Measurements from ENCODE around the gene MXD4.
"Not testable (repeated sequence)": the region's sequence is repeated elsewhere in the genome, so short reads cannot be mapped to it uniquely, and the experiment has no call there.

MXD4 gene

DNA sequence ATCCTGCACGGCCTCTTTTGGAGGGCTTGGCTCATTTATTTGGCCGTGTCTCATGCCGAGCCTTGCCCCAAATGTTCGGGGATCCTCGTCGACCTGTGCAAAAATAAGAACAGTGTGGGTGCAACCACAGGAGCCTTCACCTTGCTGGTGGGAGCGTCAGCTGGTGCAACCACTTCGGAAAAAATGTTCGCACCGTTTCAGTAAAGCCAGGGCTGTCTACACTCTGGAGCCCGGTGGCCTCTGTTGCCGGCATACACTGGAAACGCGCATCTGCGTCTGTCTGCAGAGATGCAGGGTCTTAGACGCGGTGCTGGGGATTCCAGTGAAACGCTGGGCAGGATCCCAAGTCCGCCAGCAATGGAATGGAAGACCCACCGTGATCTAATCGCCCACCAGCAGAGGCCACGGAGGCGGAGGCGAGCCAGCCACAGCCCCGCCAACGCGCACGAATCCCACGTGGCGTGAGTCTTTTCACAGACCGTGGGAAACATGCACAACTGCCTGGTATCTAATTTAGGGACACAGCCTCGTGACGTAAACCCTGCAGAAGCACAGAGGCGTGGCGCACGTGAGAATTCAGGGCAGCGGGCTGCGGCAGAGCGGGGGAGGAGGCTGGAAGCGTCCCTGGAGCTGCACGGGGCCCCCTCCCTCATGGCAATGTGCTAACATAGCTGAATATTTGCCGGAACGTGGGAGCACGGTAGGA, 13.8 kb upstream of the MXD4 start:
- no peak for DNase-seq (ENCODE audit: low spot score)

DNA sequence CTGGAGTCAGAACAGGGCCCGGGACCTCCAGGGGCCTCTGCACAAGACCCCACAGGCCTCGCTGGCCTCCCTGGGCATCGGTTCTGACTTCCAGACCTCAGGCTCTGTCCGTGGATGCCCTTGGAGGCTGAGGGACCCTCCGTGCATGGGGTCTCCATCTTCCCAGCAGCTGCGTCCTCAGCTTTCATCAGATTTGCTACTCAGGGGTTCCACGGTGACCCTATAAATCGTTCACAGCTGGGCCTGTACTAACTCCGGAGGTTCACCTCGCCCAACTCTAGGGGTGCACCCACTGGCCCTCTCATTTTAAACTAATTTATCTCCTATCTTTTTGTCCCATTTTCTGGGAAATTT, 13.1 kb upstream of the MXD4 start:
- not testable (repeated sequence) for DNase-seq (ENCODE audit: low spot score)

DNA sequence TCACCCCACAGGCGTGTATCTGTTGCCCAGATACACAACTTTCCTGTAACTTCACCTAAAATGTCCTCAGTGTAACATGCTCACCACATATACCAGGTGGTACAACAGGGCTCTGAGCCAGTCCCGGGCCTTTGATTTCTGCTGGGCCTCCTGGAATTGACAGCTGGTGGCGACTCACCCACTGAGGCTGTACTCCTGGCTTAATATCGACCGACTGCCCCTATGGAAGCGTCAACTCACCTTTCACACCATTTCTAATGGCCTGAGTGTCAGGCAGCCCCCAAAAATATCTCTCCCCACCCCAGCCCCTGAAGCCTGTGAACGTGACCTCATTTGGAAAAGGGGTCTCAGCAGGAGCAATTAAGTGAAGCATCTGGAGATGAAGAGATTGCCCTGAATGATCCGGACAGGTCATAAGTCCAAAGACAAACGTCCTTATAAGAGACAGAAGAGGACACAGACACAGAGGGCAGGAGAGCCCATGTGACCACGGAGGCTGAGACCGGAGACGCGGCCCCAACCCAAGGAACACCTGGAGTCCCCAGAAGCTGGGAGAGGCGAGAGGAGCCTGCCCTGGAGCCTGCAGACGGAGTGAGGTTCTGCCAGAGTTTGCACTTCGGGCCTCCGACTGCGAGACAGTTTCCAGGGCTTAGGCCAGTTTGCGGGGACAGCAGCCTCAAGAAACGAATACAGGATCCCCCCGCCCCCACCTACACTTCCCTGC, 12.6 kb upstream of the MXD4 start:
- no peak for DNase-seq (ENCODE audit: low spot score)

DNA sequence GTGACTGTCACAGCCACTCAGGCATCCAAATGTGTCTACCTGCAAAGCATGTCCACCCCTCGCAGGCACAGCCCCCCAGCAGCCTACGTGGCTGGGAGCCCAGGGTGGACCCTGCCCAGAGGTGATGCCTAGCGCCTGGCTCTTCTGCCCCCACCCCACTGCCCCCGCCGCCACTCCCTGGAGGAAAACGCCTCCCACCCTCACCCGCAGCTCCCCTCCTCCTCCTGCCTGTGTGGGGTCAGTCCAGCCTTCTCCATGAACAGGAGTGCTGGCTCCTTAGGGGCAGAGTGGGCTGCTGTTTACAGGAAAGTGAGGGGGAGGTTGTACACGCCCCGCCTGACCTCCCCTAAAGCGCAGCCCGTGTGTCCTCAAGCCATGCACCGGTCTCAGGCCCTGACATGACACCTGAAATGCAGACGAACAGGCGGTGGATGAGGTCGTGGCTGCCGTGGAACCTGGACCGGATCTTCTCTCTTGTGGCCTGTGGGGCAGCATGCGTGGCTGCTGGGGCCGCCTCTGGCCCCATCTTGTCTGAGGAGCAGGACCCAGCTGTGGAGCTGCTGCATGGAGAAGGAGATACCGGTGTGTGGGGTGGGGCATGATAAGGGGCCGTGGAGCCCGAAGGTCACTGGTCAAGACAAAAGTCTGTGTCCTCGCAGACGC, 11.9 kb upstream of the MXD4 start:
- no peak for DNase-seq (ENCODE audit: low spot score)

DNA sequence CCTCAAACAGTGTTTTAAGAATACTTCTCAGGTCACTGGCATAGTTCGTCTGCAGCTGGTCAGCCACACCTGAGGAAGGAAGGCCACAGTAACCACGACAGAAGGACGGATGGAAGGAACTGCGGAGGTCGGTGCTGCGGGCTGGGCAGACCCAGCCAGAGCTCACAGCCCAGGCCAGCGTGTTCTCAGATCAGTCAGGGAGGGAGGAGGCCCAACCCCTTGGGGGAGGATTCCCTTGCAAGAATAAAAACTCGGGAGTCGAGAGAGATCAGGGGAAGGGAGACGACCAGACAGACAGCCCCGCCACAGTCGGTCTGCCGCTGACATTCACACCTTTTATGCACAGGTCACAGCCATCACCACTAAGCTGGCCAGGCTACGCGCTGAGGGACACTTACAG, 11.3 kb upstream of the MXD4 start:
- DNase-seq (ENCODE audit: low spot score) = no peak

DNA sequence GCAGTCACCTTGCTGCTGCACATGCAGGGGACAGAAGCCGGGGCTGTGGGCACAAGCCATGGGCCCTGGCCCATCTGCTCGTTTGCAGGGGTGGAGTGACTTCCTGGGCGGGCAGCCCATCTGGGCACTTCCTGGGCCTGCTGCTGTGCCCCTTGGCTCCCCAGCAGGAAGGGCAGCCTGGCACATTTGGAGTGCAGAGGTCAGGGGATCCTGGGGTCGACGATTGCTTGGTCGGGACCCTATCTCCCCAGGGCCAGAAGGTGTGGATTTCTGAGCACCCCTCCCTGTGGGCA, 10.9 kb upstream of the MXD4 start:
- no peak for DNase-seq (ENCODE audit: low spot score)

DNA sequence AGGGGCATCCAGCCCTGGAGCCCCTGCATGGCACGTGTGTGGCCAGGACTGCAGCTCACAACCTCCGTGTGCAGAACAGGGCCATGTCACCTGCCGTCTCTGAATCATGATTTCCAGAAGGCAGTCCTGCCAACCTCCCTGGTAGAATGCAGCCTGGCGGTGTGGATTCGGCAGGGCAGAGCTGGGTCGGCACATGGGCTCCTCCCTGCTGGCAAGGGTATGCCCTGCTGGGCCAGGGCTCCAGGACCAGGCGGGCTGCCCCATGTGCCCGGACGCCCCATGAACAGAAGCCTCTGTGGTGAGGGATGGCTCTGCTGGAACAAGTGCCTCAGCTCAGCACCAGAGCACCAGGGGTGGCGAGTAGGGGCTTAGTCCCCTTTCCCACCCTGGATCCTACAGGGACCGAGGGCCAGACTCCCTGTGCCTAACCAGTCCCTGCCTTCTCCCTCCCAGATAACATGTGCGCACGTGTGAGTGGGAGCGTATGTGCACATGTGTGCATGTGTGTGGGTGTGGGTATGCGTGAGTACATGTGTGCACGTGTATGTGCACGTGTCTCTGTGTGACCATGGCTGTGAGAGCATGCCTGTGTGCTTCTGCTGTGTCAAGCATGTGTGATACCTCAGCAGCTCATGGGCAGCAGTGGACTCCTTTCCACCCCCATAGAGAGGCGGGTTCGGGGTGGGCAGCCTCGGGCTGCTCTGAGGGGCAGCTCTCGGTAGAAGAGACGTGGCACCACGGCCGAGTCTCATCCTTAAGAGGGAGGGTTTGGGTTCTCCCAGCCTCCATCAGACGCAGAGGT, 10.3 kb upstream of the MXD4 start:
- DNase-seq (ENCODE audit: low spot score) = no peak

DNA sequence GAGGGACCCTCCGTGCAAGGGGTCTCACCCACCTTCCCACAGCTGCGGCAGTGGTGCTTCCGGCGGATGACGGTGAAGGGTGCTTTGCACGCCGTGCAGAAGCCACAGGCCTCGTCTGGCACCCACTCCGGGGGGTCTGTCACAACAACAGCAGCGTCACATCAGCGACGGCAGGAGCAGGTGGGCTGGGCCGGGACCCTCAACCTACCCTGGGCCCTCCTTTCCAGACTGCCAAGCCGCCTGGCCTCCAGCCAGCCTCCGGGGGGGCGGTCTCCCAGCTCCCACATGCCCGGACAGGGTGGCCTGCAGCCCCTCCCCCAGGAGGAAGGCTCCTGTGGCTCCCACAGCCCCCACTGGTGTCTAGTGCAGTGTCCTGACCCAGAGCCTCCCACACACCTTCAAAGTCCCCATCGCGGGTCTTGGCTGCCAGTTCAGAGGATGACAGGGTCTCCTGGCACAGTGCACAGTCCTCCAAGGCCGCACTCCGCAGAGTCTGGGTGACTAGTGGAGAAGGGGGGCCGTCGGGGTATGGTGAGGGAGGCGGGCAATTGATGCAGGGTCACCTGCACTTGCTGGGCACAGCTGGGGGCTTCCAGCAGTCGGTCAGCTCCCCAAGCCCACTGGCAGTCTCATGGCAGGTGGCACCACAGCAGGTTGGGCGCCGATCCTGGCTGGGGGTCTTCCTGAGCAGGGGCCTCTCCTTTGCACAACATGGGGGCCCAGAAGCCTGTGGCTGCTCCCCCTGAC, 9.5 kb upstream of the MXD4 start:
- DNase-seq (ENCODE audit: low spot score) = no peak

DNA sequence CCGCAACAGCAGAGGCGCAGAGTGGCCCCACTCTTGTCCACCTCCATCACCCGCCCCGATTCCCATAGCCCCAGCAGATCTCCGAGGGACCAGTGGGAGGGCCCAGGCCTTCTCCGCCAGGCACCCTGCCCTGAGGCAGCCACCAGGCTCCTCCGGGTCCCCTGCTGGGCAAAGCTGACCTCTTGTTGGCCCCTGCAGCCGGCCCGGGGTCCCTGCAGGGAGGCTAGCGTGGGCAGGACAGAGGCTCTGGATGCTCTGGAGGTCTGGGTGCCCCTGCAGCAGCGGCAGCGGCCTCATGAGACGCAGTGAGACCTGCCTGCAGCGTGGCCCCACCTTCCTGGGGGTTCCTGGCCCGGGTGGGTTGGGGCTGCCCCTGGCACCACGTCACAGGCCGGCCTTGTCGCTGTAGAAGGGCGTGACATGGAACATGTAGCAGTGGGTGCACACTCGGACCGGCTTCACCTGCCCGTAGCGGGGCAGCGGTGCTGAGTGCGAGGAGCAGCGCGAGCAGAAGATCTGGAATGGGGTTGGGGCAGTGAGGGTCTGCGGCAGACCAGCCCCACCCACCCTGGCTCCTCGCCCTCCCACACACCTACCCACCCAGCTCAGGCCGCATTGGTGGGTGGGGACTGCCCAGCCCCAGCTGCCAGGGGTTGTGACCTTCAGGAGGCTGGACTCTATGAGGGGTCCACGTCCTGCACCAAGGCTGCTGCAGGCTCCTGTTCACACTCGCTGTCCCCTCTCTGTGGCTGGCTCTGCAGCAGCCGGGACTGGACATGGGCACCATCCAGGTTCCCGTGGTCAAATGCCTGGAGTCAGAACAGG, 8.6 kb upstream of the MXD4 start:
- no peak for DNase-seq (ENCODE audit: low spot score)

DNA sequence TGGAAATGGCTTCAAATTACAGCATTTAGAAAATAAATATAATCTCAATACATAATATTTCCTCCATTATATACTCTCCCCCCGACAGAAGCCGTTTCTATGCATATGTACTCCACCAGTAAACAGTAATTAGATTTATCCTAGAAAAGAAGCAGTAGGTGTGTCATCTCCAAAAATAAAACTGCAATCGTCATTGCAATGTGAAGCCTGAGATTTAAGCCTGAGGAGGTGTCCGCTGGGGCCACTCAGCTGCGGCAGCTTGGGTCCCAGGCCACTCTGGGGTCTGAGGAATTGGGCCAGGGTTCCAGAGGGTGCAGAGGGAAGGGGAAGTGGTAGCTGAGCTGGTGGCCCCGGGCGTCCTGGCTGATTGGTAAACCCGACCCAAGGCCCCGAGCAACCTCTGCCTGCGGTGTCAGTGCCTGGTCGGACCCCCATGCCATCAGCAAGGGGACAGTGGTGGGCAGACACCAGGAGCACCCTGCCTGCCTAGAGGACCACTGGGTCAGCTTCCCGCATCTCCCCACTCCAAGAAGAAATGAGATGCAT, 7.8 kb upstream of the MXD4 start:
- no peak for DNase-seq (ENCODE audit: low spot score)

DNA sequence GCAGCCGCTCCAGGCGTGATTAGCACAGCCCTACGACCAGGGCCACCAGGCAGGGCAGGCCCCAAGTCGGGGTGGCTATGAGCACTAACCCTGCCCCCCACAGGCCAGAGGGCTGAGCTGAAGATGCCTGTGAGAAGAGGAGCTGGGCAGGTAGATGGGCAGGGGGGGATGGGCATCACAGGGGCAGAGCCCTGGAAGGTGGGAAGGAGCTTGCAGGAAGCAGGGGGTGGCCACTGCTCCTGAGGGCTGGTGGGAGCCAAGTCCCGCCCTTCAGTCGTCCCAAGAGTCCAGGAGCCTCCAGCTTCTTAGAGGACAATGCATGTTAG, 7.3 kb upstream of the MXD4 start:
- DNase-seq (ENCODE audit: low spot score) = no peak

DNA sequence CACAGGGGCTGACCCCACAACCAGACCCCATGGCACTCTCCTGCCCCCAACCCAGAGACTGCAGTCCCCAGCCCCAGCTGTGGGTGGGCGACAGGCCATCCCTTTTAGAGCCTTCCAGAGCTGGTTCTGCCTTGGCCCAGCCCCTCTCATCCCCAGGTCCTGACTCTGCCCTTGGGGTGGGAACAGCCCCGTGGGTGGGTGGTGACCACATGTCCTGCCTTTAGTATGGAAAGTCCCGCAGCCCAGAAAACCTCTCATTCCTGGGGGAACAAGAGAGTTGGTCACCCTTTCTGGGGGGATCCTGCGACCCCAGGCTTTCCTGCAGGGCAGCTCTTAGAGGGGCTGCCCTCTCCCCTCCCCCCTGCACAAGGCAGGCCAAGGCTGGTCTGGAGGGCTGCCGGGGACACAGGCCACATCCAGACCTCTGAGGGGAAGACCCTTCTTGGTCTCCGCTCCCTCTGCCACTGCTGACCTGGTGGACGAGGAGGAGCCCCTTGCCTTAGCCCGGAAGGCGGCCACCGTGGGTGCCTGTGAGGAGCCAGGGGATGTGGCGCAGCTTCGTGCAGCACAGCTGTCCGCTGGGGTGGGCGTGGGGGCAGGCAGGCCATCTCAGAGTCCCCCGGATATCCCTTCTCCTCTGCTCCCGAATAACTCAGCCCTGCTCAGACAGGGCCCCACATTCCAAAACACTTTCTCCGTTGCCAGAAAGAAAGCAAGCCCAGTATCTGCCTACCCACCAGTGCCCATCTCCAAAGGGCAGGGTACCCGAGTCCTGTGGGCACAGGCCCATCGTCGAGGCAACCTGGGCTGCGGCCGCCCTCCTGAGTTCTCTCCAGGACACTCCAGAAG, 6.7 kb upstream of the MXD4 start:
- no peak for DNase-seq (ENCODE audit: low spot score)

DNA sequence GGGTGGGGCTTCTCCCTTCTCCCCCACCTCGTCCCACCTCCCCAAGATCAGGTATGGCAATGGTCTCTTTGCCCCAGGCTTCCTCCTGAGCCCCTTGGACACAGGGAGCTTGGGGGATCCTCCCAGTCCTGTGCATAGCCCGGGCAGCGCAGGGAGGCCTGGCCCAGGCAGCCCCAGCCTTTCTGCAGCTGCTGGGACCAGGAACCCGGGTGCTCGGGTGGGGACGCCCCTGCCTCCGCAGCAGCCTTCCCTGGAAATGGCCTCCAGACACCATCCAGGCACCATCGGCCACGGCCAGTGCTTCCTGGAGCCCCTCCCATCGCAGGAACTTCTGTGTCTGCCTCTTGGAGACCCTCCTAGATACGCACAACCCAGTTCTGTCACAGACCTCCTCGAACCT, 5.9 kb upstream of the MXD4 start:
- no peak for DNase-seq (ENCODE audit: low spot score)

DNA sequence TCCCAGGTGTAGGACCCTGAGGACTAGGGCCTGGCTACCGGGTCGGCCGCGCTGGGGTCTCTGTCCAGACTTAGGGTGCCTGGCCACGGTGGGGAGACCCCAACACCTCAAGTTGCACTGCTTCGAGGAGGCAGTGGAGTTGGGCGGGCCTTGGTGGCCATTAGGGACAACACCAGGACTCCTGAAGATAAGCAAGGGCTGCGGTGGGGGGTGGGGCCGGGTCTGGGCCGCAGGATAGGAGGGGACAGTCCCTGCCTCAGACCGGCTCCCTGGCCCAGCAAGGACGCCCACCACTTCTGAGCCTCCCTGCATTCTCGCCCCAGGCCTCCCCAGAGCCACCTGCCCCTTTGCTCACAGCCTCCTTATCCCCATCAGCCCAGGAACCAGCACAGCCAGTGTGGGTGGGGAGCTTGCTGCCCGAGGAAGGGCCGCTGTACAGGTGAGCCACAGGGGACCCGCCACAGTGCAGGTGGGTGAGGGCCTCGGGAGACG, 5.5 kb upstream of the MXD4 start:
- no peak for DNase-seq (ENCODE audit: low spot score)

DNA sequence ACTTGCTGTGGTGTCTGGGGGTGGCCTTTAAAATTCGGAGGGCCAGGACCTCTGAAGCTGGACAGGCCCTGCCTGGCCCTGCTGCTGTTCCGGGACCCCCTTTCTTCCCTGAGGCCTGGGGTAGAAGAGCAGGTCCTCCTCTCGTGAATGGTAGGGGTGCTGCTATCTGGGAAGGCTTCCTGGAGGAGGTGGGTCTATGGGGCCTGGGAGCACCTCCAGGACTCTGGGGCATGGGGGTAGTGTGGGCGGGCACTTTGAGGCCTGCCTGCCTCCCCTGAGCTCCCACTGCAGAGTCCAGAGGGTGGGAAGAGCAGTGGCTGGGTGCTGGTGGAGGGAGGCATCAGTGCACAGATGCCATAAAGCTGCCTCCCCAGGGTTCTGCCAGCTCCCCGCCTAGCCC, 4.9 kb upstream of the MXD4 start:
- DNase-seq (ENCODE audit: low spot score) = no peak

DNA sequence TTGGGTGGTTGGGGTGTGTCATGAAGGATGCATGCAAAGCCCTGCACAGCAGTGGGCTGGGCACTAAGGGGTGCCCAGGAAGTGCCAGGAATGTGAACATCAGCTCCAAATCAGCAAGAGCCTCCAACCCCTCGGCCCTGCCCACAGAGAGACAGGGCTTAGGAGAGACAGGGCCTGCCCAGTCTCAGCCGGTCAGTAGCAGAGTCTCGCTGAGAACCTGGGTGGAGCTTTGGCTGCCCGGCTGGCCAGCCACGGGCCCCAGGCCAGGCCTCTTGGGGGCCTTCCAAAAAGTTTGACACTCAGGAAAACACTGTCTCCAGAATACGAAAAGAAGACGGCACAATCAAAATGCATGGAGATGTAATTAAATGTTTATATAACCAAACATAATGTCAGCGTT, 4.3 kb upstream of the MXD4 start:
- DNase-seq (ENCODE audit: low spot score) = no peak

DNA sequence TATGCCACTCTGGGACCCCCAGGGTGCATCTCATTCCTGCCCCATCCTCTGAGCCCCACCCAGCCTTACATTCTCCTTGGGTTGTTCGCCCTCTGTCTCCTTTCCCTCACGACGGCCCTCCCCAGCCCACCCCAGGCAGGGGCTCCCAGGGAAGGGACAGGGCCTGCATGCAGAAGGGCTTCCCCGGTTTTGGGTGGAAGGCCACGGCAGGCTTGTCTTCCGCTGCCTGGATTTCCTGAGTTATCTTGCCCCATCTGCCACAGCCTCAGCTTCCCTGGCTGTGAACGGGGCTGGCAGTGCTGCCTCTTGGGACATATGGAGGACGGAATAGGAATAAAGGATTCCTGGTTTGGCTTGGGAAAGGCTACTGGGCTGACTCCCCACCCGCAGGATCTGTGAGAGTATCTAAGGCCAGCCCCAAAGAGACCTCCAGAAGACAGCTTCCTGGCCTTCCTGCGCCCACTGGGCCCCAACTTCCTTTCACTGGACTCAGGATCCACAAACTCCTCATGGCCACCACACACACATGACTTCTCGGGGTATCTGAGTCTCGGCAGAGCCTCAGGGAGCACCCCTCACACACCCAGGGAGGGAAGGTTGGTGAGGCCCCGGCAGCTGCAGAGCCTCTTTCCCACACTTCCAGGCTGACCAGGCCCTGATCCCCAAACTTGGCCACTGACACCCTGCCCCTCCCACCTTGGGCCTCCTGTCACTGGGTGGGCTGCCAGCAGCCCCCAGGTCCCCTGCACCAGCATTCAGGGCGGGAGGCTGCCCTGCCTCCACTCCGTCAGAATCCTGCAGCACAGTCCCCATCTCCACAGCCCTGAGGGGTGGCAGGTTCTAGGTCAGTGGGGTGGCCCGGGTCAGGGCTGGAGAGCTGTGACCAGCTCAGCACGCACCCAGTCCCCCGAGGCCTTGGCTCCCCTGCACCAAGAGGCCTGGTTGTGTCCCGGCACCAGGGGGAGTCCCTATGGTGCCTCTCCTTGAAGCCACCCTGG, 3.5 kb upstream of the MXD4 start:
- no peak for DNase-seq (ENCODE audit: low spot score)

DNA sequence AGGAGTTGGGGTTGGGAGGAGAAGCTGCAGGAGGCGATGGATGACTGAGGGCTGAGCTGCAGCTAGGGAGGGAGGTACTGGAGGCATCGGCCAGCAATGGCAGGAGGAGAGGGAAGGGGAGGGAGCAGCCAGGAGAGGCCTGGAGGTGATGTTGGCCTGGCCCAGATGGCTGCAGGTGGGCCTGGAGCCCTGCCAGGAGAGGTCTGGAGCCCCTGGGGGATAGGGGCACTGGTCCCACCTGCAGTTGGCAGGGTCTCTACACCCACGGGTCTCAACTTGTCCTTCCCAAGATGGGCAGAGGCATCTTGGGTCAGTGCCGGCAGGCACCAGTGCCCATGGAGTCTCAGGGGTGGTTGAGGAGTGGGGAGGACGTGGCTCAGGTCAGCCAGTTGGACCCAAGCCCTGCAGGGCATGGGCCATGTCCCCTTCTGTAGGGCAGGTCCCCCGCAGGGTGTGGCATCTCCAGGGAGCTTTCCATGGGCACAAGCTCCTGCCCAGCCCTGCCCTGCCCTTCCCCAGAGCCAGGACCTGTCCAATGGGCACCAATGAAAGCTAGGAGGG, 2.7 kb upstream of the MXD4 start:
- no peak for DNase-seq (ENCODE audit: low spot score)

Measured in ecto neural progenitor cell (in vitro differentiated cells).